Measurements from ENCODE around the gene MMP28. TPM values are rescaled to one million over a fixed set of nuclear protein-coding genes. Genes with fewer than 3 reads are reported as not detected.

Gene MMP28
- total and polyA plus RNA-seq, 2 of the 4 experiments (the other 2 are of a cell fraction) = 0.18 TPM; not detected in 1

DNA sequence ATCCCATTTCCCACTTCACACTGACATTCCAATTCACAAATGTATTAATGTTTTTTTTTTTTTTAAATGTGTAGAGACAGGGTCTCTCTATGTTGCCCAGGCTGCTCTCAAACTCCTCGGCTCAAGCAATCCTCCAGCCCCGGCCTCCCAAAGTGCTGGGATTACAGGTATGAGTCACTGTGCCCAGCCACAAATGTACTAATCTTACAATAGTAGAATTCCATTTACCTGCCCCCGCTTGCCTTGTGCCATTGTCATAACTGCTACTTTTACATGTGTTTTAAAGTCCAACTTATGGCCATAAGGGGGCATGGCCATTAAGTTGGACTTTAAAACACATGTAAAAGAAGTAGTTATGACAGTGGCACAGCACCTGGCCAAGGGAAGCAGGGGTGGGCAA is 4.6 kb downstream of the MMP28 start:
- H2AK5ac ChIP-seq (ENCODE audit: low read depth, low read length) = no peak overlapping the region
- H3K9me3 ChIP-seq (ENCODE audit: control insufficient read depth, insufficient read depth, low read length) = no peaks in the 10 kb centered on the region
- WGBS, 2 experiments (ENCODE audit: extremely low coverage in 2 of 2, insufficient read length in 1 of 2) = no CpG with 5 or more reads among the region's 3 CpGs
- CTCF ChIA-PET = no interaction called here
- H2BK15ac ChIP-seq (ENCODE audit: low read depth, low read length) = no peak overlapping the region
- H3K4ac ChIP-seq (ENCODE audit: low read depth, low read length) = no peak overlapping the region
- TF ChIP-seq FOS (IDR thresholded peaks at IDR 0.05; ENCODE audit: low read depth, low read length) (no peak), MAZ (IDR thresholded peaks at IDR 0.05; ENCODE audit: borderline replicate concordance, low read depth, low read length) (no peak), RFX5 (IDR thresholded peaks at IDR 0.05; ENCODE audit: low read depth, low read length) (no peak), RCOR1 (IDR thresholded peaks at IDR 0.05; ENCODE audit: insufficient replicate concordance, low read length) (no peak), MXI1 (IDR thresholded peaks at IDR 0.05; ENCODE audit: borderline replicate concordance, low read depth, low read length) (no peak), RAD21 (IDR thresholded peaks at IDR 0.05; ENCODE audit: low read length) (no peak), POLR2A (IDR thresholded peaks at IDR 0.05; ENCODE audit: low read depth, low read length) (no peak), CEBPB (IDR thresholded peaks at IDR 0.05; ENCODE audit: low read depth, low read length) (no peak), BHLHE40 (IDR thresholded peaks at IDR 0.05; ENCODE audit: low read depth, low read length) (no peak), CHD1 (IDR thresholded peaks at IDR 0.05; ENCODE audit: low read depth, low read length) (no peak), SMC3 (IDR thresholded peaks at IDR 0.05; ENCODE audit: low read depth, low read length) (no peak), NFE2L2 (IDR thresholded peaks at IDR 0.05; ENCODE audit: low read depth, low read length) (no peak), MAFK (IDR thresholded peaks at IDR 0.05; ENCODE audit: low read depth, low read length) (no peak)
- TF ChIP-seq, protein P1, sequence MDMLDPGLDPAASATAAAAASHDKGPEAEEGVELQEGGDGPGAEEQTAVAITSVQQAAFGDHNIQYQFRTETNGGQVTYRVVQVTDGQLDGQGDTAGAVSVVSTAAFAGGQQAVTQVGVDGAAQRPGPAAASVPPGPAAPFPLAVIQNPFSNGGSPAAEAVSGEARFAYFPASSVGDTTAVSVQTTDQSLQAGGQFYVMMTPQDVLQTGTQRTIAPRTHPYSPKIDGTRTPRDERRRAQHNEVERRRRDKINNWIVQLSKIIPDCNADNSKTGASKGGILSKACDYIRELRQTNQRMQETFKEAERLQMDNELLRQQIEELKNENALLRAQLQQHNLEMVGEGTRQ (IDR thresholded peaks at IDR 0.05; ENCODE audit: low read depth, low read length) = no peak
- TF ChIP-seq, protein P2, sequence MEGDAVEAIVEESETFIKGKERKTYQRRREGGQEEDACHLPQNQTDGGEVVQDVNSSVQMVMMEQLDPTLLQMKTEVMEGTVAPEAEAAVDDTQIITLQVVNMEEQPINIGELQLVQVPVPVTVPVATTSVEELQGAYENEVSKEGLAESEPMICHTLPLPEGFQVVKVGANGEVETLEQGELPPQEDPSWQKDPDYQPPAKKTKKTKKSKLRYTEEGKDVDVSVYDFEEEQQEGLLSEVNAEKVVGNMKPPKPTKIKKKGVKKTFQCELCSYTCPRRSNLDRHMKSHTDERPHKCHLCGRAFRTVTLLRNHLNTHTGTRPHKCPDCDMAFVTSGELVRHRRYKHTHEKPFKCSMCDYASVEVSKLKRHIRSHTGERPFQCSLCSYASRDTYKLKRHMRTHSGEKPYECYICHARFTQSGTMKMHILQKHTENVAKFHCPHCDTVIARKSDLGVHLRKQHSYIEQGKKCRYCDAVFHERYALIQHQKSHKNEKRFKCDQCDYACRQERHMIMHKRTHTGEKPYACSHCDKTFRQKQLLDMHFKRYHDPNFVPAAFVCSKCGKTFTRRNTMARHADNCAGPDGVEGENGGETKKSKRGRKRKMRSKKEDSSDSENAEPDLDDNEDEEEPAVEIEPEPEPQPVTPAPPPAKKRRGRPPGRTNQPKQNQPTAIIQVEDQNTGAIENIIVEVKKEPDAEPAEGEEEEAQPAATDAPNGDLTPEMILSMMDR (conservative IDR thresholded peaks at IDR 0.05; ENCODE audit: low read depth, low read length) = no peak
- TF ChIP-seq, protein P3, sequence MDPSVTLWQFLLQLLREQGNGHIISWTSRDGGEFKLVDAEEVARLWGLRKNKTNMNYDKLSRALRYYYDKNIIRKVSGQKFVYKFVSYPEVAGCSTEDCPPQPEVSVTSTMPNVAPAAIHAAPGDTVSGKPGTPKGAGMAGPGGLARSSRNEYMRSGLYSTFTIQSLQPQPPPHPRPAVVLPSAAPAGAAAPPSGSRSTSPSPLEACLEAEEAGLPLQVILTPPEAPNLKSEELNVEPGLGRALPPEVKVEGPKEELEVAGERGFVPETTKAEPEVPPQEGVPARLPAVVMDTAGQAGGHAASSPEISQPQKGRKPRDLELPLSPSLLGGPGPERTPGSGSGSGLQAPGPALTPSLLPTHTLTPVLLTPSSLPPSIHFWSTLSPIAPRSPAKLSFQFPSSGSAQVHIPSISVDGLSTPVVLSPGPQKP (IDR thresholded peaks at IDR 0.05; ENCODE audit: borderline replicate concordance, low read depth, low read length) = no peak
- H4K20me1 ChIP-seq (ENCODE audit: insufficient read depth, low read length) = no peaks in the 10 kb centered on the region; the same call in 1 of the 2 replicates
- in situ Hi-C loops (cut with MboI; ENCODE audit: low sequenced_read_pairs) (no loop called here), dilution Hi-C loops (cut with HindIII; ENCODE audit: low sequenced_read_pairs, unreplicated experiment) (no loop called here), intact Hi-C loops (cut with micrococcal nuclease) (no loop called here)
- no peak overlapping the region for H3K56ac ChIP-seq (ENCODE audit: extremely low read depth, insufficient read depth, low read length)
- H3K4me2 ChIP-seq (ENCODE audit: low read depth, low read length) = no peak overlapping the region
- H3K14ac ChIP-seq (replicated peaks; ENCODE audit: low read depth, low read length) = no peak overlapping the region
- POLR2A ChIA-PET (ENCODE audit: unreplicated experiment) = no interaction called here
- H3K4me3 ChIP-seq (ENCODE audit: insufficient read depth, low read depth, low read length) = no peak overlapping the region
- H3K23ac ChIP-seq (ENCODE audit: low read depth, low read length) = no peak overlapping the region
- no peak overlapping the region for H4K91ac ChIP-seq (ENCODE audit: insufficient read depth, low read depth, low read length)
- peaks cover 17% of the 10 kb centered on the region for H3K9me1 ChIP-seq (ENCODE audit: insufficient read depth, low read length)
- no peak overlapping the region for H4K8ac ChIP-seq (ENCODE audit: low read depth in 2 of 2, low read length in 2 of 2)
- H3K4me1 ChIP-seq (ENCODE audit: control insufficient read depth, insufficient read depth, low read length) = peaks cover 20% of the 10 kb centered on the region
- no TSS peak for BruUV-seq (replicated peaks)
- no peak overlapping the region for H3K27ac ChIP-seq (ENCODE audit: insufficient read depth, low read length)
- no peak for ATAC-seq (ENCODE audit: low read depth)
- H3K36me3 ChIP-seq (ENCODE audit: control insufficient read depth, insufficient read depth, low read length) = no peaks in the 10 kb centered on the region
- H2BK120ac ChIP-seq (ENCODE audit: low read depth, low read length) = no peak overlapping the region
- no peak overlapping the region for H2BK20ac ChIP-seq (ENCODE audit: low read depth, low read length)
- no peak overlapping the region for H2BK5ac ChIP-seq (ENCODE audit: low read depth, low read length, poor library complexity, severe bottlenecking)
- H3K18ac ChIP-seq (ENCODE audit: low read depth, low read length) = no peak overlapping the region
- H2AFZ ChIP-seq (replicated peaks; ENCODE audit: low read length, poor library complexity) = no peak overlapping the region
- H3K27me3 ChIP-seq (ENCODE audit: control insufficient read depth, insufficient read depth, low read length) = peaks cover 33% of the 10 kb centered on the region
- H4K5ac ChIP-seq (ENCODE audit: low read depth, low read length) = no peak overlapping the region
- H3K9ac ChIP-seq (ENCODE audit: low read depth, low read length) = no peak overlapping the region
- H3K79me1 ChIP-seq (ENCODE audit: low read depth in 1 of 2, low read length in 2 of 2) = no peaks in the 10 kb centered on the region
- no peak for DNase-seq
- no peak overlapping the region for H2AK9ac ChIP-seq (replicated peaks; ENCODE audit: low read depth, low read length, poor library complexity)

Measured in IMR-90 (cell line).